Parathyroid adenoma (tissue), 2 donors: Measurements from ENCODE around the gene TRIM5.
"Not testable (repeated sequence)": the region's sequence is repeated elsewhere in the genome, so short reads cannot be mapped to it uniquely, and the experiment has no call there.

Experiments
- H2AFZ ChIP-seq: fragments of 300-600 bp; sonication (generic); one replicate; pipeline ENCODE4 v1.7.0; 2017; ENCODE audit warnings: antibody characterized with exemption, mild to moderate bottlenecking
- H3K27ac ChIP-seq: fragments of 300-600 bp; sonication (generic); one replicate; pipeline ENCODE4 v1.7.0; 2017
- H3K27me3 ChIP-seq: fragments of 300-600 bp; sonication (generic); one replicate; pipeline ENCODE4 v1.7.0; 2017; ENCODE audit warnings: low read length; ENCODE audit not compliant: control insufficient read depth, insufficient read depth
- H3K36me3 ChIP-seq: fragments of 300-600 bp; sonication (generic); one replicate; pipeline ENCODE4 v1.7.0; 2017; ENCODE audit warnings: low read length; ENCODE audit not compliant: control insufficient read depth, insufficient read depth
- H3K4me1 ChIP-seq: fragments of 300-600 bp; sonication (generic); one replicate; pipeline ENCODE4 v1.7.0; 2017; ENCODE audit warnings: control low read depth
- H3K4me2 ChIP-seq: fragments of 300-600 bp; sonication (generic); one replicate; pipeline ENCODE4 v1.7.0; 2017; ENCODE audit warnings: low read length
- H3K4me3 ChIP-seq: fragments of 300-600 bp; sonication (generic); one replicate; pipeline ENCODE4 v1.7.0; 2017; ENCODE audit warnings: low read depth, low read length
- H3K79me2 ChIP-seq: fragments of 300-600 bp; sonication (generic); one replicate; pipeline ENCODE4 v1.7.0; 2017; ENCODE audit warnings: control low read depth
- H3K9ac ChIP-seq: fragments of 300-600 bp; sonication (generic); one replicate; pipeline ENCODE4 v1.7.0; 2017; ENCODE audit warnings: mild to moderate bottlenecking
- H3K9me3 ChIP-seq: fragments of 300-600 bp; sonication (generic); one replicate; pipeline ENCODE4 v1.7.0; 2017; ENCODE audit warnings: low read length; ENCODE audit not compliant: control insufficient read depth
- CTCF ChIP-seq: fragments of 300-600 bp; sonication (generic); IDR thresholded peaks from one replicate; pipeline ENCODE4 v1.7.0; 2017; ENCODE audit warnings: antibody characterized with exemption, mild to moderate bottlenecking
- donor health status: primary hyperparathyroidism.

Gene TRIM5

GRCh38 chr11:5719703-5720495, 35.0 kb upstream of the TRIM5 start:
- no peak overlapping the region for H3K9ac ChIP-seq
- H3K4me1 ChIP-seq = no peaks in the 10 kb centered on the region
- H3K27ac ChIP-seq = no peak overlapping the region
- H3K79me2 ChIP-seq = no peaks in the 10 kb centered on the region
- H3K9me3 ChIP-seq = no peaks in the 10 kb centered on the region
- H2AFZ ChIP-seq = no peak overlapping the region
- H3K36me3 ChIP-seq = no peaks in the 10 kb centered on the region
- no peak overlapping the region for H3K4me3 ChIP-seq
- no peaks in the 10 kb centered on the region for H3K27me3 ChIP-seq
- TF ChIP-seq CTCF = no peak
- H3K4me2 ChIP-seq = no peak overlapping the region

GRCh38 chr11:5716518-5716917, 31.6 kb upstream of the TRIM5 start:
- not testable (repeated sequence) for H3K36me3 ChIP-seq, H3K79me2 ChIP-seq, H3K4me2 ChIP-seq, H3K27me3 ChIP-seq, H3K4me1 ChIP-seq, H3K27ac ChIP-seq, H2AFZ ChIP-seq, H3K9me3 ChIP-seq, H3K9ac ChIP-seq, H3K4me3 ChIP-seq

GRCh38 chr11:5713695-5714094, 28.8 kb upstream of the TRIM5 start:
- Histone ChIP-seq H3K36me3 (no peaks in the 10 kb centered on the region), H3K27me3 (no peaks in the 10 kb centered on the region), H3K9me3 (no peaks in the 10 kb centered on the region), H3K27ac (no peak overlapping the region), H3K4me1 (no peaks in the 10 kb centered on the region), H3K4me3 (no peak overlapping the region), H2AFZ (no peak overlapping the region), H3K9ac (no peak overlapping the region), H3K4me2 (no peak overlapping the region), H3K79me2 (no peaks in the 10 kb centered on the region)
- TF ChIP-seq CTCF = no peak

- Histone ChIP-seq H3K4me1 (no peaks in the 10 kb centered on the region), H3K9ac (no peak overlapping the region), H3K79me2 (no peaks in the 10 kb centered on the region), H2AFZ (no peak overlapping the region), H3K4me3 (no peak overlapping the region), H3K27me3 (no peaks in the 10 kb centered on the region), H3K27ac (no peak overlapping the region), H3K4me2 (no peak overlapping the region), H3K9me3 (no peaks in the 10 kb centered on the region), H3K36me3 (no peaks in the 10 kb centered on the region)
- TF ChIP-seq CTCF = no peak
Measured at GRCh38 chr11:5712507-5712906, 27.6 kb upstream of the TRIM5 start.

- Histone ChIP-seq H3K4me2 (no peak overlapping the region), H3K79me2 (no peaks in the 10 kb centered on the region), H3K9ac (no peak overlapping the region), H3K27ac (no peak overlapping the region), H3K36me3 (no peaks in the 10 kb centered on the region), H3K4me1 (no peaks in the 10 kb centered on the region), H3K27me3 (no peaks in the 10 kb centered on the region), H2AFZ (no peak overlapping the region), H3K9me3 (no peaks in the 10 kb centered on the region), H3K4me3 (no peak overlapping the region)
- TF ChIP-seq CTCF = no peak
Measured at GRCh38 chr11:5705688-5706087, 20.8 kb upstream of the TRIM5 start.
